GM18868 (cell line): Measurements from ENCODE around the gene AARSD1.
"Not testable (repeated sequence)": the region's sequence is repeated elsewhere in the genome, so short reads cannot be mapped to it uniquely, and the experiment has no call there.

Experiments used
- ATAC-seq: cut with Tn5 transposase; IDR thresholded peaks from one replicate; pipeline ENCODE4 v1.9.1; 2021; ENCODE audit warnings: mild to moderate bottlenecking, moderate library complexity; ENCODE audit not compliant: unreplicated experiment

Gene AARSD1

DNA sequence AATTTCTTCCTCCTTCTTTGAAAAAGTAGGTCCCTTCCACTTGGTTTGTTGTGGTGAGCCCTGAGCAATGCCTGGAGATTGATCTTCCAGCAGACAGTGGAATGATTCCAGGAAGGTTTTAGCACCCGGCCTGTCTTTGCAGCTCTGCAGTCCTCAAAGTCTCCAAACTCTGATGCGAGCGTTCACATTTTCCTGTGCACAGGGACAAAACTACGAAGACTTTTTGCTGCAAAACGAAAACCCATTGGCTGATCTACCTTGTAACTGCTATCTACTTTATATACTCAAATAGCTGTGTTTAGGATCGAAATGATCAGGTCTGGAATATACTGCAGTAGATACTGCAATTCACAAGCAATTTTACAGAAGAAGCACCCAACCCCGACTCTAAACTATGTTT, 42.0 kb downstream of the AARSD1 start:
- ATAC-seq, result no peak

DNA sequence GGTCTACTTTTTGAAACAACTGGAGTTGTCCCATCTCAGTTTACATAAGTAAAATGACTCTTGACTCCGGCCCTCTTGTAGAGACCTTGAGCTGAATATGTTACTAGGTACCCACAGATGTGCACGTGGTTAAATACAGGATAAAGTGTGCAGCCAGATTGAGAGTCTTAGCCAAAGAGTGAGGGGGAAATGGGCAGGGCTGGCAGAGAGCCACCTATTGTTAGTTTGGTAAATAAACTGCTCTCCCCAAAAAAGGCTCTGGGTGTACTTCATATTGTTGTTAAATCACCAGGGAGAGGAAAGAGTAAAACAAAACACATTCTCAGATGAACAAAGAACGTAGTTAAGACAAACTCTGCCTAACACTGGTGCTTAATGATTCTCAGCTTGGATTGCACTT, 43.3 kb downstream of the AARSD1 start:
- no peak for ATAC-seq

DNA sequence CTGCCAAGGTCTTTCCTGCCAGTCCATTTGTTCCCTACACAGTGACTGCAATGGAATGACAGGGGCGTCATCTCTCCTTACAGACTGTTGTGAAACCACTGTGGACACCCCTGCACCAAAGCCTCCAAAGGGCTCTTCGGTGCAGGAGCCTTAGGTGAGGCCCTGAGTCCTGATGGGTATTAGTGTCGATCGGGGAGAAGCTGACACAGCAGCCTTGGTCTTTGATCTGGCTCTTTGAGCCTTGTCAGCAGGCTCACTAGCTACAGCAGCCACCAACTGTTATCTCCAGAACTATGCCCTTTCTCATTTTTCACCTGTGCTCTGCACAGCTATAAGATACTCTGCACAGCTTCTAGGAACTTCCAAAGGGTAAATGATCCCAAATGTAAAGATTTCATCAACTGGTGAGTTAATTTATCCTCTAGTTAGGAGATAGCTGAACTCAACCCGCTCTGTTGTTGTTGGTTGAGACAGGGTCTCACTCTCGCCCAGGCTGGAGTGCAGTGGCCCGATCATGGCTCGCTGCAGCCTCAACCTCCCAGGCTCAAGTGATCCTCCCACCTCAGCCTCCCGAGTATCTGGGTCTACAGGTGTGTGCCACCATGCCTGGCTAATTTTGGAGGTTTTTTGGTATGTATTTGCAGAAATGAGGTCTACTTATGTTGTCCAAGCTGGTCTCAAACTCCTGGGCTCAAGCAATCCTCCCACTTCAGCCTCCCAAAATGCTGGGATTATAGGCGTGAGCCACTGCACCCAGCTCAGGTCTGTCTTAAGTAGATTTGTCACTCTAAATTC, 44.0 kb downstream of the AARSD1 start:
- no peak for ATAC-seq

DNA sequence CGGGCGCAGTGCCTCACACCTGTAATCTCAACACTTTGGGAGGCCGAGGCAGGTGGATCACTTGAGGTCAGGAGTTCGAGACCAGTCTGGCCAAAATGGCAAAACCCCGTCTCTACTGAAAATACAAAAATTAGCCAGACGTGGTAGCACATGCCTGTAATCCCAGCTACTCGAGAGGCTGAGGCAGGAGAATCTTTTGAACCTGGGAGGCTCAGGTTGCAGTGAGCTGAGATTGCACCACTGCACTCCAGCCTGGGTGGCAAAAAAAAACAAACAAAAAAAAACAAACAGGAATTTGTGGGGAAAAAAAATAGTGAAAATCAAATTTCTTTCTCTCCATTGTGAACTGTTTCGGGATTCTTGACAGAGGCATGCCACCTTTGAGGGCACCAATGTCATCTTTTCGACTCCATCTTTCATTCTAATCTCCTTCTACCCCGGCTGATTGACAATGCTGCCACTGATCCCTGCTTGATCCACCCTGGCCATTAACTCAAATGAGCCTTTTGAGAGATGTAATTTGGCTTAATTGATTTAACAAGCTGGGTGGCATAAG, 44.7 kb downstream of the AARSD1 start:
- not testable (repeated sequence) for ATAC-seq

DNA sequence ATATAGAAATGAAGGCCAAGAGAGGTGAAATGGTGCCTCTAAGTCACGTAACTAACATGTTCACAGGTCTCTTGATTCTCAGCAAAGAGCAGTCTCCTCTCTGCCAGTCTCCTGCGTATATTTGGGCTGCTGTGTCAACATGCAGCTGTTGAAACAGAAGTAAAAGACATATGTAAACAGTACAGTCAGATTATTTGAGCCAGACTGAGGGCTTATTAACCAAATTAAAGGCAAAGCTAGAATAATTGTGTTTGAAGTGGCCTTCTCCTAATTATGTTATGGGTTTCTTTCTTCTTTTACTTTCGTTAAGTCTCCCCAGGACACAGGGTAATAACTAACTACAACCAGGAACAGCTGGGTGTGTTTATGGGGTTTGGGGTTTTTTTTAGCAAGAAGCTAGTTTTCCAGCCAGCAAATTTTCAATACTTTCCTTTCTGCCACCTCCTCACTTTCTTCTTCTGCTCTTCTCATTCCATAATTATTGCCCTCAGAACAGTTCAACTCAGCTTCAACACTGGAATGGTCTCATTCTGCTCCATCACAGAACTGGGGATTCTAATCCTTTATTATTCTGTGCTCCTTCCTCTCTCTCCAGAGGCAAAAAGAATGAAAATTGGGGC, 45.2 kb downstream of the AARSD1 start:
- no peak for ATAC-seq

DNA sequence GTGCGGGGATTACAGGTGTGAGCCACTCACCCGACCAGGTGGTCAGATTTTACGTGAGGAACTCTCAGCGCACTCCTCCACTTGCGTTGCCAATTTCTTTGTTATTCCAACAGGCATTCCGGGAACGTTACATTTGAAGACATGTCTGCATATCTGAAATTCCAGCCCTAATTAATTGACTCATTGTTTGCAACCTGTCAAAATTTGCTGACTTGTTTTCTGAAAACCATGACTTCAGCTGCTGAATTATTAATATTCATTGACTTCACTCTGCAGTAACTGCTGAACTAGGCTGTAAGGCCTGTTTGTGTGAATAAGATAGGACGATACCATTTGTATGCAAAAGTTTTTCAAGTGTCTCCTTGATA, 47.0 kb downstream of the AARSD1 start:
- no peak for ATAC-seq

DNA sequence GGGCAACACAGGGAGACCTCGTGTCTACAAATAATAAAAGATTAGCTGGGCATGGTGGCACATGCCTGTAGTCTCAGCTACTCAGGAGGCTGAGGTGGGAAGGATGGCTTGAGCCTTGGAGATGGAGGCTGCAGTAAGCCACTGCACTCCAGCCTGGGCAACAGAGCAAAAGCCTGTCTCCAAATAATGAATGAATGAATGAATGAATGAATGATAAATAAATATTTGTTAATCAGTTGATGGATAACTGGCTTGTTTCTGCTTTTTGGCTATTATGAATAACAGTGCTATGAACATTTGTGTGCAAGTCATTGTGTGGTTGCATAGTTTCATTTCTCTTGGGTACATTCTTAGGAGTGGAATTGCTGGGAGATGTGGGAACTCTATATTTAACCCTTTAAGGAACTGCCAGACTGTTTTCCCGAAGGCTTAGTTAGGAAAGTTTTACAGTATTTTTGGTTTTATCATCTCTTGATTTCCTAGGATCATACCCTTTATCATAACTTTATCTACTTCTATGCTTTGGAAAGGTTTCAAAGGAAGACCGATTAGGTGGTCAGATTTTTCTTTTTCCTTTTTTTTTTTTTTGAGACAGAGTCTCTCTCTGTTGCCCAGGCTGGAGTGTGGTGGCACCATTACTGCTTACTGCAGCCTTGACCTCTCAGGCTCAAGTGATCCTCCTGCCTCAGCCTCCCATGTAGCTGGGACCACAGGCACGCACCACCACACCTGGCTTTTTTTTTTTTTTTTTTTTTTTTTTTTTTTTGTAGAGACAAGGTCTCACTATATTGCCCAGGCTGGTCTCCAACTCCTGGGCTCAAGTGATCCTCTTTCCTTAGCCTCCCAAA, 47.6 kb downstream of the AARSD1 start:
- ATAC-seq, result not testable (repeated sequence)

DNA sequence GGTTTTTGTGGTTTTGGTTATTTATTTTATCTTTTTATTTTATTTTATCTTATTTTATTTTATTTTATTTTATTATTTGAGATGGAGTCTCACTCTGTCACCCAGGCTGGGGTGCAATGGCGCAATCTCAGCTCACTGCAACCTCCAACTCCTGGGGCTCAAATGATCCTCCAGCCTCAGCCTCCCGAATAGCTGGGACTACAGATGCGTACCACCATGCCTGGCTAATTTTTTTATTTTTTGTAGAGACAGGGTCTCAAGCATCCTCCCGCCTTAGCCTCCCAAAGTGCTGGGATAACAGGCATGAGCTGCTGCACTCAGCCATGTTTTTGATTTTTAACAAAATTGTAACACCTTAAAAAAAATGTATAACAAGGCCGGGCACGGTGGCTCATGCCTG, 49.0 kb downstream of the AARSD1 start:
- ATAC-seq, result not testable (repeated sequence)

DNA sequence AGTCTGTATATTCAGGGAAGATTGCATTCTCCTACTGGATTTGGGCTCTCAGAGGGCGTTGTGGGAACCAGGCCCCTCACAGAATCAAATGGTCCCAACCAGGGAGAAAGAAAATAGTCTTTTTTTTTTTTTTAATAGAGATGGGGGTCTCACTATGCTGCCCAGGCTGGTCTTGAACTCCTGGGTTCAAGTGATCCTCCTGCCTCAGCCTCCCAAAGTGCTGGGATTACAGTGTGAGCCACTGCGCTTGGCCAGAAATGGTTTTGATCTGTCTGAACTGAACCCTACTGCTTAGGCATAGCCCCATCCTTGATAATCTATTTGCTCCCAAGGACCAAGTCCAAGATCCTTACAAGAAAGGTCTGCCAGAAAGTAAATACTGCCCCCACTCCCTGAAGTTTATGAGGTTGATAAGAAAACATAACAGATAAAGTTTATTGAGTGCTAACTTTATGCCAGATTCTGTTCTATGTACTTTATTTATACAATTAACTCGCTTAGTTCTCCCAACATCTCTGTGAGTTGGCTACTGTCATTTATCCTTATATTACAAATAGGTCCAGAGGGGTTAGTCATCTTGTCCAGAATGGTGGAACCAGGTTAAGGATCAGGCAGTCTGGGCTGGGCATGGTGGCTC, 50.2 kb downstream of the AARSD1 start:
- no peak for ATAC-seq

DNA sequence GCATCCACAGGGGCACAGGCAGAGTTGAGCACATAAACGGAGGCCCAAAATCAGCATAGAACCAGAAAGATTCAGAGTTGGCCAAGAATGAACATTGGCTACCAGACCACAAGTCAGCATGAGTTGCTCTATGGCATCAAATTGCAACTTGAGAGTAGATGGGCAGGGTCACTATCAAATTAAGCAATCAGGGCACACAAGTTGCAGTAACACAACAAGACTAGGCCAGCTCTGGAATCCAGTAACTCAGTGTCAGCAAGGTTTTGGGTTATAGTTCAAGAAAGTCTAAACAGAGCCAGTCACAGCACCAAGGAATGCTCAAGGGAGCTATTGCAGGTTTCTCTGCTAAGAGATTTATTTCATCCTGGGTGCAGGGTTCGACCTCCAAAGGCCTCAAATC, 50.7 kb downstream of the AARSD1 start:
- ATAC-seq, result no peak

DNA sequence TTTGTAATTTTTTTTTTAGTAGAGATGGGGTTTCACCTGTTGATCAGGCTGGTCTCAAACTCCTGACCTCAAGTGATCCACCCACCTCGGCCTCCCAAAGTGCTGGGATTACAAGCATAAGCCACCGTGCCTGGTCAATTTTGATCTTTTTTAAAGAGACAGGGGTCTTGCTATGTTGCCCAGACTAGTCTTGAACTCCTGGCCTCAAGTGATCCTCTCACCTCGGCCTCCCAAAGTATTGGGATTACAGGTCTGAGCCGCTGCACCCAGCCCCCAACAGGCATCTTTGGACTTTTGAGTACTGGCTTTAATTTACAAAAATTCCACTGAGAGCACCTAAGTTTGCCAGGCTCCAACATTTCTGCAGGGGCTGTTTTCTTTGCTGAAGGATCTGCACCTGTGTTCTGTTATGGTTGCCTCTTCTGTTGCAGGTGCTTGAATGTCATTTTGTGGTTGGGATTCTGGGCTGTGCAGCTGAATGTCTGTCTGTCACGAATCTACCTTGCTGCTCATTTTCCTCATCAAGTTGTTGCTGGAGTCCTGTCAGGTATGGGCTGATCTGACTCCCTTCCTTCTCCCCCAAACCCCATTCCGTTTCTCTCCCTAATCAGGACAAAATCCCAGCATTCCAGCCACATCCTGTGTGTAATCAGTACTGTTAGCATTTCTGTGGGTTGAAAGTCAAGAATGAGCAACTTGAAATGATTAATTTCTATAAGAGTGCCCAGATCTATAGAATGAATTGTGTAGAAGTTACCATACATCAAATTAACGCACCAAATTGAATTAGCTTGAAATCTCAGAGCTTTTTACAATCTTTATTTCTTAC, 55.2 kb downstream of the AARSD1 start:
- no peak for ATAC-seq

DNA sequence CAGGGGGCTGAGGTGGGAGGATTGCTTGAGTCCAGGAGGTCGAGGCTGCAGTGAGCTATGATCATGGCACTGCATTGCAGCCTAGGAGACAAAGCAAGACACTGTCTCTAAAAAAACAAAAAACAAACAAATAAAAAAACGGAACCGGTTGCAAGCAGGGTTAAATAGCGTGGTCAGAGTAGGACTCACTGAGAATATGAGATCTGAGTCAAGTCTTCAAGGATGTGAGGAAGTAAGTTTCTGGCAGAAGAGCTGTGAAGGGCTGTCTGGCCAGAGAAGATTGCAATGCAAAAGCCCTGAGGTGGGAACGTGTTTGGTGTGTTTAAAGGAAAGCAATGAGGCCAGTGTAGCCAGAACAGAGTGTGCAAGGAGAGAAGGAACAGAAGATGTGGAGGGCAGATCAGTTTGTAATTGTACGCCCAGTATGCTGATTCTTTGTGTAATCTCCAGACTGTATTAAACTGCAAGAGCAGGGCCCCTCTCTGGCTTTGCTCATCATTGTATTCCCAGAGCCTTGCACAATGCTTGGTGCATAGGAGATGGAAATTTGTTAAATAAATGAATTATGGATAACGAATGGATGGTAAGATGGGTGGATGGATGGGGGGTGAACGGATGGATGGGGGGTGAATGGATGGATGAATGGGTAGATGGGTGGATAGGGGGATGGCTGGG, 57.3 kb downstream of the AARSD1 start:
- ATAC-seq, result no peak

DNA sequence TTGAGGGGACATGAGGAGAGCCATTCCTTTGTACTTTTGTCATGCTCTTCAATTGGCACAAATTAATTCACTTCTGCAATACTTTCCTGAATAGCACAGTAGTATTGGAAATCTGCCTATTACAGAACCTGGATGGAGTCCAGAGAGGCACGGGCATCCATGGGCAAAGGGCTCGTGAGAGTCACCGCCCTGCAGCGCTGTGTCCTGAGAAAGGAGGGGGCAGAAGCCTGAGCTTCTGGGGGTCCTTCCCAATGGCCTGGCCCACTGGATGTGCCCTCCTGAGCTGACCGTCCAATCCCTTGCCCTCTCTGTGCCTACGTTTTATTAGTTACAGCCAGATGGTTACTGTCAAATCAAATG, 60.2 kb downstream of the AARSD1 start:
- no peak for ATAC-seq

DNA sequence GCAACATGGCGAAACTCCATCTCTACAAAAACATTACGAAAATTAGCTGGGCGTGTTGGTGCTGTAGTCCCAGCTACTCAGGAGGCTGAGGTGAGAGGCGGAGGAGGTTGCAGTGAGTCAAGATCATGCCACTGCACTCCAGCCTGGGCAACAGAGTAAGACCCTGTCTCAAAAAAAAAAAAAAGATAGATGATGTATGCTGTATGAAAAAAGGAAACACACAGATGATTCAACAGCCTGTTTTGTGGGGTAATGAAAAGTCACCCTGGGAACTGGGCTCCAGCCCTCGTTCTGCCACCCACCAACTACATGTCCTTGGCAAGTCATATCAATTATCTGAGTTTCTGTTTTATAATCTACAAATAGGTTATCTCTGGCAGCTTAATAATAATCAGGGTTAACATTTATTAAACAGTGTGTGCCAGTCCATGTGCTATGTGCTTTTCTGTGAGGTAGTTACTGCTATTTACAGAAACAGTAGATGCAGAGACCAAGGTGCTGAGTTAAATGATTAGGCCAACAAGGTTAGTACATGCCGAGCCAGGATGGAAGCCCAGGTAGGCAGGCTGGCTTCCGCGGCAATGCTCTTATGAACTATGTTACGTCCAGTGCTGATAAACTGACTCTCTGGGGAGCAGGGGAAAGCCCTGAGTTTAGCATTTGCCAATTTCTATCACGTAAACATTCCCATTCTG, 62.6 kb downstream of the AARSD1 start:
- ATAC-seq, result no peak
